H9 (cell line): Measurements from ENCODE around the gene MLYCD. TPM values are rescaled to one million over a fixed set of nuclear protein-coding genes. Genes with fewer than 3 reads are reported as not detected.

Experiments used
- DNase-seq: peaks from one replicate; pipeline ENCODE4 v3.0.0-alpha.2; 2017
- H2AFZ ChIP-seq: one replicate; pipeline ENCODE4 v1.6.1; 2013; ENCODE audit warnings: mild to moderate bottlenecking, low read length, control low read depth, moderate library complexity
- H2AK5ac ChIP-seq: 2 replicates; pipeline ENCODE4 v1.6.1; 2013; ENCODE audit warnings: low read length, control low read depth, mixed read lengths; ENCODE audit not compliant: insufficient read length
- H2BK120ac ChIP-seq: one replicate; pipeline ENCODE4 v1.6.1; 2013; ENCODE audit warnings: low read depth, mild to moderate bottlenecking, low read length, control low read depth, inconsistent platforms; ENCODE audit not compliant: poor library complexity, severe bottlenecking
- H2BK12ac ChIP-seq: 2 replicates; pipeline ENCODE4 v1.6.1; 2013; ENCODE audit warnings: low read length, control low read depth, mixed read lengths, low read depth; ENCODE audit not compliant: insufficient read length
- H2BK15ac ChIP-seq: 2 replicates; pipeline ENCODE4 v1.6.1; 2013; ENCODE audit warnings: low read depth, low read length, control low read depth
- H2BK20ac ChIP-seq: one replicate; pipeline ENCODE4 v1.6.1; 2013; ENCODE audit warnings: low read depth, mild to moderate bottlenecking, low read length, control low read depth, inconsistent platforms; ENCODE audit not compliant: poor library complexity, severe bottlenecking
- H2BK5ac ChIP-seq: 2 replicates; pipeline ENCODE4 v1.6.1; 2013; ENCODE audit warnings: low read length, control low read depth, mixed read lengths; ENCODE audit not compliant: insufficient read length
- H3K14ac ChIP-seq: 2 replicates; pipeline ENCODE4 v1.6.1; 2013; ENCODE audit warnings: low read length, control low read depth; ENCODE audit not compliant: insufficient read depth
- H3K18ac ChIP-seq: 2 replicates; pipeline ENCODE4 v1.6.1; 2013; ENCODE audit warnings: low read depth, mild to moderate bottlenecking, mixed read lengths, low read length, control low read depth; ENCODE audit not compliant: insufficient read length
- H3K23ac ChIP-seq: 2 replicates; pipeline ENCODE4 v1.6.1; 2013; ENCODE audit warnings: low read length, control low read depth, mixed read lengths, low read depth; ENCODE audit not compliant: insufficient read length
- H3K23me2 ChIP-seq: 2 replicates; pipeline ENCODE4 v1.6.1; 2013; ENCODE audit warnings: low read depth, mild to moderate bottlenecking, mixed read lengths, low read length, control low read depth; ENCODE audit not compliant: insufficient read length, poor library complexity, severe bottlenecking
- H3K27ac ChIP-seq: 2 replicates; pipeline ENCODE4 v1.5.1; 2013; ENCODE audit warnings: low read length, control low read depth, mixed read lengths, low read depth; ENCODE audit not compliant: insufficient read length
- H3K27me3 ChIP-seq: 2 replicates; pipeline ENCODE4 v1.6.1; 2013; ENCODE audit warnings: low read length, control low read depth, inconsistent platforms; ENCODE audit not compliant: insufficient read depth
- H3K4ac ChIP-seq: 2 replicates; pipeline ENCODE4 v1.6.1; 2013; ENCODE audit warnings: low read depth, mild to moderate bottlenecking, control low read depth, inconsistent platforms, low read length, moderate library complexity
- H3K4me1 ChIP-seq: 2 replicates; pipeline ENCODE4 v1.6.1; 2013; ENCODE audit warnings: low read length, control low read depth, inconsistent platforms; ENCODE audit not compliant: insufficient read depth
- H3K4me2 ChIP-seq: 2 replicates; pipeline ENCODE4 v1.6.1; 2013; ENCODE audit warnings: low read length, control low read depth, mixed read lengths; ENCODE audit not compliant: insufficient read length, insufficient read depth
- H3K56ac ChIP-seq: 2 replicates; pipeline ENCODE4 v1.6.1; 2013; ENCODE audit warnings: low read depth, mild to moderate bottlenecking, mixed read lengths, low read length, control low read depth; ENCODE audit not compliant: insufficient read length
- H3K79me1 ChIP-seq: 2 replicates; pipeline ENCODE4 v1.6.1; 2013; ENCODE audit warnings: low read depth, mild to moderate bottlenecking, moderate library complexity, low read length, control low read depth, inconsistent platforms; ENCODE audit not compliant: insufficient read depth, poor library complexity, severe bottlenecking
- H3K79me2 ChIP-seq: 2 replicates; pipeline ENCODE4 v1.6.1; 2013; ENCODE audit warnings: low read length, control low read depth, inconsistent platforms; ENCODE audit not compliant: insufficient read depth
- H3K9ac ChIP-seq: 2 replicates; pipeline ENCODE4 v1.6.1; 2013; ENCODE audit warnings: low read length, control low read depth, mixed read lengths; ENCODE audit not compliant: insufficient read length; ENCODE audit errors: extremely low read depth
- H3K9me3 ChIP-seq: one replicate; pipeline ENCODE4 v1.6.1; 2013; ENCODE audit warnings: low read depth, low read length, inconsistent platforms; ENCODE audit not compliant: control insufficient read depth
- H3T11ph ChIP-seq: one replicate; pipeline ENCODE4 v1.6.1; 2013; ENCODE audit warnings: mild to moderate bottlenecking, low read length, control low read depth, inconsistent platforms
- H4K20me1 ChIP-seq: one replicate; pipeline ENCODE4 v1.6.1; 2013; ENCODE audit not compliant: control insufficient read depth, insufficient read length, insufficient read depth
- H4K5ac ChIP-seq: 2 replicates; pipeline ENCODE4 v1.6.1; 2013; ENCODE audit warnings: low read depth, mild to moderate bottlenecking, mixed read lengths, low read length, control low read depth; ENCODE audit not compliant: insufficient read length
- H4K8ac ChIP-seq: replicated peaks from 2 replicates; pipeline ENCODE4 v1.6.1; 2013; ENCODE audit warnings: low read length, control low read depth, mixed read lengths, low read depth; ENCODE audit not compliant: insufficient read length
- H4K91ac ChIP-seq: 2 replicates; pipeline ENCODE4 v1.6.1; 2013; ENCODE audit warnings: low read depth, mild to moderate bottlenecking, moderate library complexity, mixed read lengths, low read length, control low read depth; ENCODE audit not compliant: insufficient read length
- H3K27ac Mint-ChIP-seq, 3 experiments: 2 replicates in 2 of 3; 3 replicates in 1 of 3; pipeline ENCODE4 v1.8.0; 2020 to 2021; ENCODE audit warnings: mixed read lengths in 3 of 3, mild to moderate bottlenecking in 1 of 3, moderate library complexity in 1 of 3
- H3K27me3 Mint-ChIP-seq: 2 replicates; pipeline ENCODE4 v1.8.0; 2021; ENCODE audit warnings: low read depth, mild to moderate bottlenecking, moderate library complexity, mixed read lengths
- H3K36me3 Mint-ChIP-seq, 3 experiments: 2 replicates in 2 of 3; 3 replicates in 1 of 3; pipeline ENCODE4 v1.8.0; 2020 to 2021; ENCODE audit warnings: low read depth in 3 of 3, mixed read lengths in 3 of 3; ENCODE audit not compliant: insufficient read depth in 1 of 3
- H3K4me1 Mint-ChIP-seq, 2 experiments: 2 replicates each; pipeline ENCODE4 v1.8.0; 2020; ENCODE audit warnings: mixed read lengths in 2 of 2
- H3K4me3 Mint-ChIP-seq, 2 experiments: 2 replicates in 1 of 2; 3 replicates in 1 of 2; pipeline ENCODE4 v1.8.0; 2020 to 2021; ENCODE audit warnings: mild to moderate bottlenecking in 2 of 2, mixed read lengths in 2 of 2, moderate library complexity in 1 of 2
- H3K9me3 Mint-ChIP-seq, 2 experiments: 2 replicates in 1 of 2; 3 replicates in 1 of 2; pipeline ENCODE4 v1.8.0; 2020; ENCODE audit warnings: mild to moderate bottlenecking in 2 of 2, mixed read lengths in 2 of 2, moderate library complexity in 1 of 2
- WGBS: extraction: QIAGEN DNeasy Blood & Tissue Kit; methylation state at CpG from one replicate; pipeline ENCODE4 v1.1.7; 2013; ENCODE audit warnings: missing lambda C conversion rate, low lambda C conversion rate, mixed read lengths; ENCODE audit not compliant: insufficient read length; ENCODE audit errors: extremely low coverage; 5-methylcytosine and 5-hydroxymethylcytosine counted together
- total RNA-seq: library from RNA; stranded (reverse); gene quantifications from 2 replicates; pipeline ENCODE4 v1.2.1, GENCODE V29; 2021
- TF ChIP-seq, protein P1 (sequence below): fragments of 200-600 bp; sonication (generic); conservative IDR thresholded peaks from 3 replicates; pipeline ENCODE4 v1.8.0; 2021; ENCODE audit warnings: antibody characterized with exemption, mild to moderate bottlenecking

Gene MLYCD
- total RNA-seq, 1 experiment from 2014 or later = 7.1 TPM

DNA sequence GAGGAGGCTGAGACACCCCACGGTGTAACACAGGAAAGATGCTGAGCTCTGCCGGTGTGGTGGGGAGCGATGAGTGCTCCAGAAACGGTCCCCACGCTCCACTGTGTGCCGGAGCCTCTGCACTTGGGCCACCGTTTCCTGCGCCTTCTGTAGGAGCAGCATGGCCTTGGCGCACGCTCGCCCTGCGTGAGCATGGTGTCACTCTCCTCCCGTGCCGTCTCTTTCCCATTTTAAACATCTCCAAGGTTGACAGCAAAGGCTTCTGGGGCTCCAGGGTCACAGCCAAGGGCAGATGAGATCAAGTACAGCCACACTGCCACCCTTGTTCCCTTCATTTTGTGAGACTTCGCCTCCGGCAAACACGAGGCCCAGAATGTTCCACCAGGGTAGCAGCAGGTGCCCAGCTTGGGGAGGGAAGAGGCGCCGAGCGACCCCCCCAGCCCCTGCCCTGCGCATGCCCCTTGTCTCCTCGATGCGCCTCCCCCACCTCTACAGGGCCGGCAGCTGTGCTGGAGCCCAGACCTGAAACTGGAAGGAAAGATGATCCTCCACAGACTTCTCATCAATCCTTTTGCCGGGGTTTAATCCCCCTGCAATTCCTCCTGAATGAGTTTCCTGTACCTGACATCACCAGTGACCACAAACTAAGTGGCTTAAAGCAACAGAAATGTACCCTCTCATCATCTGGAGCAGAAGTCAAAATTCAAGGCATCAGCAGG lies 34.2 kb downstream of the MLYCD start:
- Histone ChIP-seq H2AFZ (no peak overlapping the region), H3K23ac (no peak overlapping the region), H3K4me2 (no peak overlapping the region), H2BK15ac (no peak overlapping the region), H4K5ac (no peak overlapping the region), H2BK20ac (no peak overlapping the region), H3K14ac (no peak overlapping the region; the same call in 1 of the 2 replicates), H2BK120ac (no peak overlapping the region), H3K23me2 (no peaks in the 10 kb centered on the region), H4K20me1 (no peaks in the 10 kb centered on the region), H3K18ac (no peak overlapping the region), H2BK12ac (no peak overlapping the region), H4K91ac (no peak overlapping the region), H3K27ac (no peak overlapping the region), H3K4ac (no peak overlapping the region), H3K27me3 (no peaks in the 10 kb centered on the region), H3T11ph (no peak overlapping the region), H3K79me1 (no peaks in the 10 kb centered on the region), H2BK5ac (no peak overlapping the region), H3K4me1 (no peaks in the 10 kb centered on the region), H2AK5ac (no peak overlapping the region), H3K79me2 (no peaks in the 10 kb centered on the region), H3K56ac (no peak overlapping the region), H3K9ac (no peak overlapping the region), H3K9me3 (no peaks in the 10 kb centered on the region), H4K8ac (no peak overlapping the region)
- no peak for DNase-seq
- H3K36me3 Mint-ChIP-seq = peaks cover 0 to 5% (median 3%) of the 10 kb centered on the region in 3 experiments; a peak in 4 of 7 replicates
- H3K27ac Mint-ChIP-seq = no peak overlapping the region; a peak in 1 of 7 replicates
- peaks cover 7% of the 10 kb centered on the region for H3K27me3 Mint-ChIP-seq
- H3K4me1 Mint-ChIP-seq = no peaks in the 10 kb centered on the region
- no CpG with 5 or more reads among the region's 25 CpGs for WGBS
- no peaks in the 10 kb centered on the region for H3K9me3 Mint-ChIP-seq
- H3K4me3 Mint-ChIP-seq = no peak overlapping the region
- TF ChIP-seq, protein P1, sequence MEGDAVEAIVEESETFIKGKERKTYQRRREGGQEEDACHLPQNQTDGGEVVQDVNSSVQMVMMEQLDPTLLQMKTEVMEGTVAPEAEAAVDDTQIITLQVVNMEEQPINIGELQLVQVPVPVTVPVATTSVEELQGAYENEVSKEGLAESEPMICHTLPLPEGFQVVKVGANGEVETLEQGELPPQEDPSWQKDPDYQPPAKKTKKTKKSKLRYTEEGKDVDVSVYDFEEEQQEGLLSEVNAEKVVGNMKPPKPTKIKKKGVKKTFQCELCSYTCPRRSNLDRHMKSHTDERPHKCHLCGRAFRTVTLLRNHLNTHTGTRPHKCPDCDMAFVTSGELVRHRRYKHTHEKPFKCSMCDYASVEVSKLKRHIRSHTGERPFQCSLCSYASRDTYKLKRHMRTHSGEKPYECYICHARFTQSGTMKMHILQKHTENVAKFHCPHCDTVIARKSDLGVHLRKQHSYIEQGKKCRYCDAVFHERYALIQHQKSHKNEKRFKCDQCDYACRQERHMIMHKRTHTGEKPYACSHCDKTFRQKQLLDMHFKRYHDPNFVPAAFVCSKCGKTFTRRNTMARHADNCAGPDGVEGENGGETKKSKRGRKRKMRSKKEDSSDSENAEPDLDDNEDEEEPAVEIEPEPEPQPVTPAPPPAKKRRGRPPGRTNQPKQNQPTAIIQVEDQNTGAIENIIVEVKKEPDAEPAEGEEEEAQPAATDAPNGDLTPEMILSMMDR = no peak
